G401.6 (cell line): ENCODE results near the gene MYL4.
"Not testable (repeated sequence)": the region's sequence is repeated elsewhere in the genome, so short reads cannot be mapped to it uniquely, and the experiment has no call there.

Experiments used
- FAIRE-seq: peaks from 2 replicates; lab custom pipeline; 2012; peaks lifted over from hg19 to GRCh38; lab: Jason Lieb, UNC

MYL4 gene

DNA sequence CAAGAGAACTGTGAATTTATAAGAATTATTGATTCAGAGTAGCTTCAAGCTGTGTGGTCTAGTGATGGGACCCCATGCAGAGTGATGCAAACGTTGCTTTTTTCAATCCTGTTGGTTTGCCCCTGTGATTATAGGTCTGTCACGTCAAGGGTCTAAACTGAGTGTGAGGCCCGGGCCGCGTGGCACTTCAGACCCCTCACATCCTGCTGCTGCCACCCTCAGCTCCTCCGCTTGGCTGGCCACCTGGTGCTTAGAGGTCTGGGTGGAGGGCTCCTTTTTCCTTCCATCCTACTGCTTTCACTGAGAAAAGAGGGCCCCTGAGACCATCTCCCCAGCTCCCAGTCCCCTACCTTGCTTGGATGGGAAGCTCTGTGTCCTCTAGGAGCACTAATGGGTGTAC lies 12.0 kb downstream of the MYL4 start:
- FAIRE-seq, result no peak

DNA sequence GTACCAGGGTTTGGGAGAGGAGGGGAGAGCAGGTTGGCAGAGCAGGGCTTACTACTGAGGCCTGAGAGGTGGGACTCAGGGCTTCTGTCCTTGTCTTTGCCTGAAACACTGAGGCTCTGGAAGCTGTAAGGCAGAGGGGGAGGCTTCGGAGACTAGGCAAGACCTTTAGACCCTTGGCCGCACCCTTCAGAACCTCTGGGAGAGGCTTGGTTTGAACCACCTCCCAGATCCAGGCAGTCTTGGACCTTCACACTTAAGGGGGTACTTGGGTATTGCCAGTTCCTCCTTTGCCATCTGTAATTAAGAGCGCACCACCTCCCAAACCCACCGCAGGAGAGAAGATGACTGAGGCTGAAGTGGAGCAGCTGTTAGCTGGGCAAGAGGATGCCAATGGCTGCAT lies 12.9 kb downstream of the MYL4 start:
- FAIRE-seq, result no peak

DNA sequence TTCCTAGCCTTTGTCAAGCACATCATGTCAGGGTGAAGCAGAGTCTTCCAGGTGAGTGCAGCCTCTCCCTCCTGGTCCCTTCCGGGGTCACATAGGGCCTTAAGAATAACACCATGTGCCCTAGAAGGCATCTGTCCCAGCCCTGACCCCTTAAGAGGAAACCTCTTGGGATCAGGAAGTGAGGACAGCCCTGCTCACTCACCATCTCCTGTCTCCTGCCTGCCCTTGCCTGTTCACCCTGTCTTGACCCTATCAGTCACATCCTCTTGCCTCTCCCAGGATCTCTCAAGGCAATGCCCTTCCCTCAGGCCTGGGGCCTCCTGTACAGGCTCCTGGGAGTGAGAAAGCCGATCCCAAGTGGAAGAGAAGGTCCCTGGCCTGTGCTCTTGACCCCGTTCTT lies 13.9 kb downstream of the MYL4 start:
- no peak for FAIRE-seq

- FAIRE-seq, result no peak
These were observed 14.3 kb downstream of the MYL4 start for GRCh38 chr17:47223460-47223859.

DNA sequence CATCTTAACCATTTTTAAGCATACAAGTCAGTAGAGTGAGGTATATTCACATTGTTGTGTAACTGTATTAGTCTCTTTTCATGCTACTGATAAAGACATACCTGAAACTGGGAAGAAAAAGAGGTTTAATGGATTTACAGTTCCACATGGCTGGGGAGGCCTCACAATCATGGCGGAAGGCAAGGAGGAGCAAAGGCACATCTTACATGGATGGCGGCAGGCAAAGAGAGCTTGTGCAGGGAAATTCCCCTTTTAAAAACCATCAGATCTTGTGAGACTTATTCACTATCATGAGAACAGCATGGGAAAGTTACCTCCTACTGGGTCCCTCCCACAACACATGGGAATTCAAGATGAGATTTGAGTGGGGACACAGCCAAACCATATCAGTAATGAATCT lies 14.9 kb downstream of the MYL4 start:
- FAIRE-seq, result not testable (repeated sequence)

DNA sequence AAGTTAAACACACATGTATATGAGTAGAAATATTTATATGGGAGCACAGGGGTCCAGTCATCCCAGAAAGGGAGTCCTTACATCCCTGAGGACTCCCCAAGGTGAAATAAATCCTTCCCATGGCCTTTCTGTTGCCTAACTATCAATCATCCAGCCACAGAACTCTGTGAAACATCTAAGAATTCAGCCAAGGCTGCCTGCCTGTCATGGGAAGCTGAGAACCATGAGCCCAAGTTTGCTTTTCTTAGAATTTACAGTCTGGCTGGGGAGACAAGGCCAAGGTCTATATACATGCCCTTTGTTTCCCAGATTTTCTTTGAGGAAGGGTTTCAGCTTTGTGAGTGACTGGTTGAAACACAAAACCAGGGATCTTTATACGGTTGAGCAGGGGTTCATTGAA lies 15.8 kb downstream of the MYL4 start:
- no peak for FAIRE-seq

DNA sequence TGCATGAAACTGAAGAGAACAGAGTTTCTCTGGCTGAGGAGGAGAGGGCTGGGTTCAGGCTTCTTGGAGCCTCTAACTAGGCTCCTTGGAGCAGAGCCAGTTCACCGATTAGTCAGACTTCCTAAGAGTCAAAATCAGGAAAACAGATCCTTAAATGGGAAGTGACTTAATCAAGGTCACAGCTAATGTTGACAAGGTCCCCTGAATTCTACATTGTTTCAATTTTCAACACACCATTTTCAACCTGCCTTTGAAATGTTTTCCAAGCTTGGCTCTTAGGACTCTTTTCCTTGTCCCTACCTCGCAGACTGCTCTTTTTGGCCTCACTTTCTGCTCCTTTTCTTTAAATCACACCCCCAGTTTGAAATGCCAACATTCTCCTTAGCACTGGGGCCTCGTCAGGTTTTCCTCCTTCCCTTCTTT lies 16.3 kb downstream of the MYL4 start:
- FAIRE-seq, result no peak

DNA sequence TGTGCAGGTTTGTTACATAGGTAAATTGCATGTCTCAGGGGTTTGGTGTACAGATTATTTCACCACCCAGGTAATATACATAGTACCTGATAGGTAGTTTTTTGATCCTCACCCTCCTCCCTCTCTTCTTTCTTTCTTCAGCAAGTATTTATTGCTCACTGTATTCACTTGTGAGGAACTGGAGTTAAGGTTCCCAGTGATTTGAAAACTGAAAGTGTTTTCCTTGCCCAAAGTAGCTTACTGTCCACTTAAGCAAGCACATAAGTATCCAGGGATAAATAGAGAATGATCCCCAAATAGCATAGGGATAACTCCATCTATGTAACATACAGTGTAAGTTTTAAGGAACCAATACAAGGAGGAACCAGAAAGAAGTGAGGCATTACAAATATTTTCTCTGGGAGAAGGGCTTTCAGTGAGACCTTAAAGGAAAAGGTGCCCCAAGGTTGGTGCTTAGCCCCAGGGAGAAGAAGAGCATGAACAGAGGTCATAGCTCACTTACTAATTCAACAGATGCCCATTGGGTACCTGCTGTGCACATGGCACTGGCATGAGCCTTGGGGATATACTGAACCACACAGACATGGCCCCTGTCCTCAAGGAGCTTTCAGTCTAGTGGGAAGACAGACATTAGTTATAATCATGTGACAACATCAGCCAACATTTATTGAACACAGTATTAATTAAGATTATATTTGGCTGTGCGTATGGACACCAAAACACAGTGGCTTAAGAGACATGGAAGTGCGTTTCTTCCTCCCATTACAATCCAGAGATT lies 17.0 kb downstream of the MYL4 start:
- FAIRE-seq, result no peak

DNA sequence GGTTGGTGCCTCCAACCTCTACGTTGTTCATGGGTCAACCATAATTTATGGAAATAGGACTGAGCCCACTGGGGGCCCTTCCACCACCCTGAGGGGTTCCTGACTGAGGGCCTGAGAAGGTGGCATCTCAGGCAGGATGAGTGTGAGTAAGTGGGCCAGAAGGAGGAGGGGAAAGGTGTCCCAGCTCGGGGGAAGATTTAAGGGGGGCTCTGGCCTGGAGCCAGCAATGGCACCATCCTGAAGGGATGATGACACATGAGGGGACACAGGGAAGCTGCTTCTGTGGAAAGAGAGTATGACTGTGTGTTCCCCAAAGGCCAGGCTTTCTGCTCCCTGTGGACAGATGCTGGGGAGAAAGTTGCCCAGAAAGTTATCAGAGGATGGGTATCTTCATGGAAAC lies 18.7 kb downstream of the MYL4 start:
- no peak for FAIRE-seq

DNA sequence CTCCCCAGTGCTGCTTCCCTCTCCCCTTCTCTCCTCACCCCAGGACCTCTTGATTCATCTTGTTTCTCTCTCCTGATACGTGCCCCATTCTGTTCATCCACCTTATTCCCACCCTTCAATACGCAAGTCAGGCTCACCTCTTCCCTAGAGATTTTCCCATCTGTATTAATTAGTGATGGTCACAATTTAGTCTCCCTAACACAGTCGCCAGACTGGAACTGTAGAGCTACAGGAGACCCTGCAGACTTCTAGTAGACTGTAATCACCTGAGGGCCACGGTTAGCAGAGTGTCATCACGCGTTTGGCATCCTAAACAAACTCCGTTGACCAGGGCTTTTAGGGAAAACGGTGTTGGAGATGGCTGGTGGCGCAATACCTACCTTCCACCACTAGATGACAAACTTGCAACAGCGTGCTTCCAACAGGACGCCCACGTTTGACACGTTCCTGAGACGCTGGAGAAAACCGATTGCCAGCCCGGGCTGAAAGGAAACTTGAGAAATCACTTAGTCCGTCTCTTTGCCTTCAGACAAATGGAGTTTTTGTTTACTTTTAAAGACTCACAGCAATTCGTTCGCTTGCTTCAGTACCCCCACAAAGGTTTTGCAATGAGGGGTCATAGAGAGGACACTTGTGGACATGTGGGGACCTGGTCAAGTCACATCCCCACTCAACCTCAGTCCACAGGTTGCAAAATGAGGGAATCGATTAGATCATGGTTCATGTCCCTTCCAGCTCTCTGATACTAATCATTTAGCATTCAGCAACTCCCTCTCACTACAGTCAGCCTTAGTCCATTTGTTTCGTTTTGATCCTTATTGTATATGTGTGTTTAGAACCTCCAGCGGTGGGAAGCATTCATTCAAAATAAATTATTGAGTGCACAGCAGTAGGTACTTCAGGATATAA lies 20.6 kb downstream of the MYL4 start:
- FAIRE-seq, result peak; percentile 17

DNA sequence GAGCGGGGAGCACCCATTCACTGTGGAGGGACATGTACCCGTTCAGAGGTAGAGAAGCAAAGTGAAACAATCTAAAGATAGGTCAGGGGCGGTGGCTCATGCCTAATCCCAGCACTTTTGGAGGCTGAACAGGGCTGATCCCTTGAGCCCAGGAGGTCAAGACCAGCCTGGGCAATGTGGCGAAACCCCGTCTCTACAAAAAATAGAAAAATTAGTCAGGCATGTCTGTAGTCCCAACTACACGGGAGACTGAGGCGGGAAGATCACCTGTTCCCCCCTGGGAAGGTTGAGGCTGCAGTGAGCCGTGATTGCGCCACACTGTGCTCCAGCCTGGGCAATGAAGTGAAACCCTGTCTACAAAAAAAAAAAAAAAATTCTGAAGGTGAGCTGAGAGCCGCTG lies 21.7 kb downstream of the MYL4 start:
- no peak for FAIRE-seq

DNA sequence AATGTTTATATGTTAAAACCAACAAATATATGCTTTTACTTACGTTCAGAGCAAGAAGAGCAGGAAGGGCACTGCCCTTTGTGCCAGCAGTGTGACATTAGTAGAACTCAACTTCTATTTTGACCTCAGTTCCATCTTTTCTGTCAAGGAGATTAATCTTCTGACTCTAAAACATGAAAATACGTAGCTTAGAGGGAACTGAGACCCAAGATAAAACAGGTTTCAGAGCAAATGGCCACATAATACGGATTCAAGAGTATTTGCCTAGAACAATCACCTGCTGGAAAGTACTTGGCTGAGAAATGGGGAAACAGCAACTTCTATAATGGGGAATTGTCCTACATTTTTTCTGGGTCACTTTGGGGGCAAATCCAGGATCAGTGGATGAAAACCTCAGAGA lies 22.2 kb downstream of the MYL4 start:
- no peak for FAIRE-seq

DNA sequence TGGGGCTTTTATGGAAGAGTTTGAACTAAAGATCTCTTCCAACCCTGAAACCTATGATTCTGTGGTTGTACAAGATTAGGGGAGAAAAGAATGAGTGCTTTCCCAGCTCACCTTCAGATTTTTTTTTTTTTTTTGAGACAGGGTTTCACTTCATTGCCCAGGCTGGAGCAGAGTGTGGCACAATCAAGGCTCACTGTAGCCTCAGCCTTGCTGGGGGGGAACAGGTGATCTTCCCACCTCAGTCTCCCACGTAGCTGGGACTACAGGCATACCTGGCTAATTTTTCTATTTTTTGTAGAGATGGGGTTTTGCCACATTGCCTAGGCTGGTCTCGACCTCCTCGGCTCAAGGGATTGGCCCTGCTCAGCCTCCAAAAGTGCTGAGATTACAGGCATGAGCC lies 22.7 kb downstream of the MYL4 start:
- FAIRE-seq, result no peak

GRCh38 chr17:47232465-47232864 lies 23.3 kb downstream of the MYL4 start:
- FAIRE-seq, result no peak

DNA sequence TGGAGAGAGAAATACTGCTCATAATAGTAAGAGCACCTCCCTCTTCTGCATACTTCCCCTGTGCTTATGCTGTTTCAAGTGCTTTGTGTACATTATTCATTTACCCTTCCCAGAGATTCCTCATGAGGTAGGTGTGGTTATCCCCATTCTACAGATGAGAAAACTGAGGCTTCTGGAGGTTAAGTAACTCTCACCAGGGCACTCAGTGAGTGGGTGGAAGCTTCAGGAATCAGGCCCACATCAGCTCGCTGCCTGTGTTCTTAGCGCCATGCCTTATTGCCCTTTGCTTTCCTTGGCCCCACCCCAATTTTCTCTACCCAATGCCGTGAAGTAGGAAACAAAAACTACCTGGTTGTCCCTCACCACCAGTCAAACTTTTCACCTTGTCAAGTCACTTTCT lies 26.4 kb downstream of the MYL4 start:
- no peak for FAIRE-seq

DNA sequence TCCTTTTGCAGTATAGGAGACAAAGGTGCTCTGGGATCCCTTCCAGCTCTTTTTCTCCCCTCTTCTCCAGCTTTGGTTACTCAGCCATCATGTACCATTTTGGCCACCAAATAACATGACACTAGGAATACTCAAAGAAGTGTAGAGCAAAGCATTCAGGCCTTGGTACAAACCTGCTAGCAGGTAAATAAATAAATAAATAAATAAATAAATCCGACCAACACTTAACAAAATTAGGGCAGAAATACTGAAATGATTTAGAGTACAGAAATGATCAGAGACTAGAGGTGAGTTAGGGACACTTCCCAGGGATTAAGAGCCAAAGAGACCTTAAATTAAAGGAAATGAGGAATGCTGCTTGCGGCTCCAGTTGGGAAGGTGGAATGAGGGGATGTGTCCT lies 26.8 kb downstream of the MYL4 start:
- no peak for FAIRE-seq

DNA sequence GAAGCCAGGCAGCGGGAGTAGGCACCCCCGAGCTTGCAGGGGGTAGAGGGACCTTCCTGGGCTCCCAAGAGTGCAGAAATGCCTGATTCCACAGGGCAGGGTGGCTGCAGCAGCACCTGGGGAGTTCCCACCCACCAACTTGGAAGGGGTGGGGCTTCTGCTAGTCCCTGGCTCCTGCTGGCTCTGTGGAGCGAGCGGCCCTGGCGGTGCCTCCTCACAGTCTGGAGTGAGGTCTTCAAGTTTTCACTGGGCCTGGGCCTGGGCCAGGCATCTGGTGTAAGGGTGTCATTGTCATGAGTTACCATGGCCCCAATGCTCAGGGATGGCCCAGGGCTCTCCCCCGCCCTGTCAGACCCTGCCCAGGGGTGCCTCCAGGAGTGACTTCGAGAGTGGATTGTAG lies 28.7 kb downstream of the MYL4 start:
- no peak for FAIRE-seq

- FAIRE-seq, result no peak
These were observed 29.3 kb downstream of the MYL4 start for GRCh38 chr17:47238321-47239010.

- no peak for FAIRE-seq
These were observed 30.4 kb downstream of the MYL4 start for GRCh38 chr17:47239619-47239966.

DNA sequence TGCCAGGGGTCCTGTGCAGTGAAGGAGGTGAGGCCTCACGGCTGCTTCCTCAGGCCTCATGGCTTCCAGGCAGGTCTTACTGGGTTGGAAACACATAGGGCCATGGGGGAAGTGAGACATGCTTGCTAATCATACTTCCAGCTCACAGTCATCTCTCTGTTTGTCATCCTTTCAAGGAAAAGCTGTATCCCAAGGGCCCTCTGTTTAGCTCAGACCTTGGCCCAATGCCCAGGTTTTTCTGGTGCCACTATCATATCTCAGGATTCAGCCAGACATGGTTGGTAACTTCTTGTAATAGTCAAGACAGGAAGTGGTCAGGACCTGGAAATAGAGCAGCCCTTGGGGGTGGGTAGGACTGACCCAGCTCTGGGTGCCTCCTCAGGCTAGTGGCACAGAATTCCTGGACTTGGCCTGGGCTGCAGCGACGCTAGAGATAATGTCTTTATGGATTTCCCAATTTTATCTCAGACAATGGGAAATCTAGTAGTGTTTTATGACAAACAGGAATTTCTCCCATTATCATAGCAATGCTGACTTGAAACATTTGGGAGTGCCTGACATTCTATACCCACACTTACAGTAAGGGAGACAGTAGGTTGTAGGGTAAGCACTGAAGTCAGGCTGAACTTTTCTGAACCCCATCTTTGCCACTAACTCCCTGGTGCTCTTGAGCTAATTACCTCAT lies 31.0 kb downstream of the MYL4 start:
- FAIRE-seq, result no peak

GRCh38 chr17:47240806-47241205 lies 31.7 kb downstream of the MYL4 start:
- FAIRE-seq, result no peak

GRCh38 chr17:47242648-47243047 lies 33.5 kb downstream of the MYL4 start:
- no peak for FAIRE-seq
